ENCODE data around the gene TMEM95. TPM values are rescaled to one million over a fixed set of nuclear protein-coding genes. Genes with fewer than 3 reads are reported as not detected.
A peak's percentile ranks its signal among the peaks of the same experiment; 100 is the strongest.

Gene TMEM95
- total and polyA plus RNA-seq, 11 donors: not detected

DNA sequence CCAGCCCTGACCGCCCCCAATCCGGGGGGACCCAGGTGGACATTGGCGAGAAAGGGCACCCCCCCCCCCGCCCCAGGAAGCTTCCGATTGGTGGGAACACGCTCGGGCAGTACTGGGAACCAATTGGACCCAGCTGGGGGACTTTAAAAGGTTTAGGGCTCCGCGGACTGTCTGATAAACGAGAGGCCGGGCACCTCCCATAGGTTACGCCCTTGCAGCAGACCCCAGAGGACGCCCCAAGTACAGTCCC, 48.7 kb downstream of the TMEM95 start:
- ATAC-seq: peak; percentile 30 to 64 (median 59)
- TF ChIP-seq POLR2A (IDR thresholded peaks at IDR 0.05) (no peak), CTCF (IDR thresholded peaks at IDR 0.05) (no peak)
- no peaks in the 10 kb centered on the region for H3K9me3 ChIP-seq
- intact Hi-C loops (cut with DNase I): loop anchor here in 5 of 10 donors (2.0 to 5.0 kb wide), 4 partner anchors 34 to 79 kb away; partner anchors contain the start of genes KCTD11 (in 2 of the 5), FGF11 (in 1 of the 5), POLR2A (in 1 of the 5) and SLC35G6 (in 1 of the 5)
- 0% methylated on average over 3 to 13 of the region's 13 CpGs for WGBS, 4 donors
- peaks cover 0 to 5% (median 0%) of the 10 kb centered on the region in 9 donors for H3K27me3 ChIP-seq
- H3K4me3 ChIP-seq: peak overlapping the region; percentile 35 to 88 (median 69)
- peak overlapping the region; percentile 83 to 98 (median 92) for H3K27ac ChIP-seq
- H3K36me3 ChIP-seq: peaks cover 0 to 4% (median 0%) of the 10 kb centered on the region in 9 donors
- H3K4me1 ChIP-seq: peaks cover 5 to 34% (median 17%) of the 10 kb centered on the region in 12 donors
- no peak for DNase-seq

DNA sequence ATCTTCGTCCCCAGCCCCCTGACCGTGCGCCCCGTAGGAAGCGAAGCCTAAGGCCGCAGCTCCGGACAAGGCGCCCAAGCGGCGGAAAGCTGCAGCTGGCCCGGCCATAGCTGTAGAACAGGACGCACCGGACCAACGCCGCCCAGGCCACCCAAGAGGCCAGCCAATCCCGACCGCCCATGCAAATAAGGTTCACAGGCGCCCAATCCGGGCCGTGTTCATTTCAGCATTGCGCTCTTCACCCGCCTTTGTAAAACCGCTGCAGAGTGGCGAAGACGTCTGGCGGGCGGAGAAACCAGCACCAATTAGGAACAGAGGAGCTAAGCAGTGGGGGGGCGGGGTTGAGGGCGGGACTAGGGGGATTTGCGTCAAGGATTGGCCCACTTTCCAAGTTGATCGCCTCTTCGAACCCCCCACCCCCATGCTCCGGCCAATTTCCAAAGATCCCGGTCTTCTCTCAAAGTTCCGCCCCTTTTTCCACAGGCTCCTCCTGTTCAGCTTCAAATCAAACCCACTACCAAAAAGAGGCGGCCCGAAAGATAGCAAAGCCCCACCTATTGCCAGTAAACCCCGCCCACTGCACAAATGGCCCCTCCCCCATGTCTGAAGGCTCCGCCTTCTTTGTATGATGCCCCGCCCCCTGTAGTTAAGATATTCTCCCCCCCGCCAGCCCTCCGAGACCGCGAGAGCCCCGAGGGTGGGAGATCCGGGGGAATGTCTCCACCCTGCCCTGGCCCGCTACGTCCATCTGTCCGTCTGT, 49.2 kb downstream of the TMEM95 start, which contains the start of gene TMEM256:
Gene TMEM256, minus strand, starts transcription at position 121 of the 760 bp plus-strand sequence. Its CDS starts 13 bp downstream, at position 108.
- Histone ChIP-seq H3K9me3 (no peaks in the 10 kb centered on the region), H3K36me3 (peaks cover 0 to 9% (median 0%) of the 10 kb centered on the region in 9 donors), H3K27ac (peak within 1 kb of the TSS; percentile 83 to 98 (median 92)), H3K4me3 (peak within 1 kb of the TSS; percentile 49 to 88 (median 72)), H3K4me1 (peaks cover 5 to 34% (median 17%) of the 10 kb centered on the region in 12 donors), H3K27me3 (peaks cover 0 to 5% (median 0%) of the 10 kb centered on the region in 9 donors)
- intact Hi-C loops (cut with DNase I): loop anchor here in 6 of 10 donors (1.0 to 5.0 kb wide), 8 partner anchors 10 to 157 kb away; partner anchors contain the start of genes POLR2A (in 3 of the 6), KCTD11 (in 2 of the 6), TMEM102 (in 2 of the 6) and FGF11 (in 1 of the 6)
- TF ChIP-seq CTCF (IDR thresholded peaks at IDR 0.05) (no peak), POLR2A (IDR thresholded peaks at IDR 0.05) (peak; percentile 94 to 99)
- DNase-seq (peak; percentile 99), ATAC-seq (peak; percentile 93 to 97 (median 96))
- 0 to 1% (median 0%) methylated on average over 28 to 49 of the region's 49 CpGs for WGBS, 4 donors

GRCh38 chr17:7404737-7405349, 49.9 kb downstream of the TMEM95 start:
- Histone ChIP-seq H3K27me3 (peaks cover 0 to 5% (median 0%) of the 10 kb centered on the region in 9 donors), H3K4me1 (peaks cover 5 to 34% (median 17%) of the 10 kb centered on the region in 12 donors), H3K27ac (peak overlapping the region; percentile 59 to 98 (median 90)), H3K4me3 (peak overlapping the region; percentile 49 to 88 (median 72)), H3K36me3 (peaks cover 0 to 16% (median 0%) of the 10 kb centered on the region in 9 donors), H3K9me3 (no peaks in the 10 kb centered on the region)
- 1 to 2% (median 1%) methylated on average over 24 to 65 of the region's 65 CpGs for WGBS, 4 donors
- ATAC-seq (peak in 3 of 4 donors; percentile 32 to 54 (median 44)), DNase-seq (peak; percentile 66 to 86 (median 72))
- TF ChIP-seq POLR2A (IDR thresholded peaks at IDR 0.05): peak in 1 of 2 donors; percentile 42
- peak in 4 of 12 donors; percentile 11 to 30 (median 17) for TF ChIP-seq CTCF (IDR thresholded peaks at IDR 0.05)
- intact Hi-C loops (cut with DNase I): loop anchor here in 6 of 10 donors (1.0 to 5.0 kb wide), 7 partner anchors 11 to 156 kb away; partner anchors contain the start of genes POLR2A (in 3 of the 6), KCTD11 (in 2 of the 6), TMEM102 (in 2 of the 6) and FGF11 (in 1 of the 6)

All from heart left ventricle (tissue), 16 donors.